Heart left ventricle (tissue), 13 donors: Measurements from ENCODE around the gene COL19A1.
"Not testable (repeated sequence)": the region's sequence is repeated elsewhere in the genome, so short reads cannot be mapped to it uniquely, and the experiment has no call there.

Source experiments
- CTCF ChIP-seq, 12 donors: fragments of 200-600 bp; sonication (generic) in 4 of 12; IDR thresholded peaks; one replicate each; pipeline versions ENCODE4 v1.5.0 to v1.8.0; 2018 to 2022; ENCODE audit warnings: antibody characterized with exemption in 12 of 12, mild to moderate bottlenecking in 5 of 12
- POLR2A ChIP-seq, 2 donors: fragments of 450-650 bp; IDR thresholded peaks; one replicate each; pipeline ENCODE4 v1.6.1; 2017; ENCODE audit warnings: antibody characterized with exemption in 2 of 2, mild to moderate bottlenecking in 2 of 2, moderate library complexity in 2 of 2
- donor health status: ischemic (EF 13 %, LVEDD 7.1; RV severe dilation, severe dysfunction).
- donor health status: DM: no; HTN: yes; CAD: no.
- donor health status: DM: no; HTN: no; CAD: no.
- donor health status: ischemic (EF 25% LVEDD 6.9; RV normal size, moderate dysfunction).
- donor health status: ischemic (EF 25% LVEDD 5.7; RV mildly dilated, moderate dysfunction).
- donor health status: ischemic (EF 35%, LVEDD 5.7; RV mildly dilated, moderate dysfunction).
- donor health status: nonischemic (EF 11% LVEDD 7.7; RV severe dilation, severe dysfunction).
- donor health status: DM: yes; HTN: yes; CAD: no.
- donor health status: PGD.
- donor health status: ischemic (EF 29% LVEDD 5.4; RV normal size, mild dysfunction).
- donor health status: nonischemic (EF 23%, LVEDD 6.1; RV moderate dilation, normal function).

- TF ChIP-seq CTCF, POLR2A (IDR thresholded peaks at IDR 0.05): not testable (repeated sequence)
These were observed 23.0 kb downstream of the COL19A1 start for GRCh38 chr6:69889234-69889974.
